Lung microvascular endothelial cell (primary cell): Measurements from ENCODE around the gene ZNF14. TPM values are rescaled to one million over a fixed set of nuclear protein-coding genes. Genes with fewer than 3 reads are reported as not detected.
"Not testable (repeated sequence)": the region's sequence is repeated elsewhere in the genome, so short reads cannot be mapped to it uniquely, and the experiment has no call there.

ENCODE experiments used
- DNase-seq, 2 donors: peaks; one replicate each; pipeline versions ENCODE4 v3.0.0 to v3.0.0-alpha.2; 2010; ENCODE audit warnings: low read depth in 2 of 2
- total RNA-seq: library from RNA; depleted of rRNA; stranded (reverse); fragments of >200 nt; gene quantifications from 2 replicates; pipeline ENCODE4 v1.2.1, GENCODE V29; 2014

ZNF14 gene
- total RNA-seq, 1 donor from 2014 or later, result 5.0 TPM

- DNase-seq, result not testable (repeated sequence)
Observed at GRCh38 chr19:19689023-19689422, 43.9 kb downstream of the ZNF14 start.

GRCh38 chr19:19687090-19687489, 45.8 kb downstream of the ZNF14 start:
- no peak for DNase-seq

- DNase-seq, result no peak
Observed at GRCh38 chr19:19686580-19686979, 46.3 kb downstream of the ZNF14 start.

- DNase-seq, result not testable (repeated sequence)
Observed at GRCh38 chr19:19686119-19686518, 46.8 kb downstream of the ZNF14 start.

- no peak for DNase-seq
Observed at GRCh38 chr19:19679176-19680073, 53.5 kb downstream of the ZNF14 start.

- DNase-seq, result no peak
Observed at GRCh38 chr19:19677579-19677978, 55.3 kb downstream of the ZNF14 start.

- no peak for DNase-seq
Observed at GRCh38 chr19:19674315-19674714, 58.6 kb downstream of the ZNF14 start.

GRCh38 chr19:19672816-19673215, 60.1 kb downstream of the ZNF14 start:
- DNase-seq, result peak in 1 of 2 donors; percentile 3

GRCh38 chr19:19670070-19670551, 62.8 kb downstream of the ZNF14 start:
- peak in 1 of 2 donors; percentile 2 for DNase-seq

GRCh38 chr19:19668230-19669012, 64.5 kb downstream of the ZNF14 start, which contains the start of gene ZNF101:
ZNF101 (plus strand) TSS chr19:19668839; CDS start chr19:19668964, 125 bp downstream.
- peak; percentile 91 to 94 for DNase-seq

GRCh38 chr19:19665420-19665948, 67.4 kb downstream of the ZNF14 start:
- not testable (repeated sequence) for DNase-seq

- DNase-seq, result peak; percentile 98
Observed at GRCh38 chr19:19663256-19664120, 69.4 kb downstream of the ZNF14 start, which contains the start of gene ATP13A1. ATP13A1 (minus strand) TSS chr19:19663676; CDS start chr19:19663666, 10 bp downstream.

GRCh38 chr19:19662871-19663255, 70.0 kb downstream of the ZNF14 start:
- peak in 1 of 2 donors; percentile 19 for DNase-seq

- no peak for DNase-seq
Observed at GRCh38 chr19:19662344-19662743, 70.6 kb downstream of the ZNF14 start.

- DNase-seq, result no peak
Observed at GRCh38 chr19:19661675-19662251, 71.1 kb downstream of the ZNF14 start.

GRCh38 chr19:19661141-19661674, 71.7 kb downstream of the ZNF14 start:
- no peak for DNase-seq
